DND-41 (cell line): ENCODE data around the gene NEU1.
A peak's percentile ranks its signal among the peaks of the same experiment; 100 is the strongest.

Experiments
- ATAC-seq: fragments of 200-7000 bp; cut with Tn5 transposase; 3 replicates; pipeline ENCODE4 v1.9.1; 2021; ENCODE audit warnings: low read depth; ENCODE audit not compliant: insufficient read depth
- DNase-seq: peaks from one replicate; pipeline ENCODE4 v3.0.0-alpha.2; 2020
- H2AFZ ChIP-seq: 2 replicates; pipeline ENCODE4 v1.6.0; 2012; ENCODE audit warnings: low read depth, low read length
- H3K27ac ChIP-seq: 2 replicates; pipeline ENCODE4 v1.5.1; 2012; ENCODE audit warnings: low read length, inconsistent platforms
- H3K27me3 ChIP-seq: fragments of 200-600 bp; sonication (generic); 2 replicates; pipeline ENCODE4 v1.6.0; 2012; ENCODE audit warnings: low read length, mild to moderate bottlenecking, inconsistent platforms; ENCODE audit not compliant: insufficient read depth, poor library complexity
- H3K36me3 ChIP-seq: 2 replicates; pipeline ENCODE4 v1.5.1; 2012; ENCODE audit warnings: low read length, inconsistent platforms; ENCODE audit not compliant: insufficient read depth
- H3K4me1 ChIP-seq: 2 replicates; pipeline ENCODE4 v1.5.1; 2012; ENCODE audit warnings: mild to moderate bottlenecking, low read length; ENCODE audit not compliant: insufficient read depth
- H3K4me2 ChIP-seq: 2 replicates; pipeline ENCODE4 v1.6.0; 2012; ENCODE audit warnings: mild to moderate bottlenecking, moderate library complexity, low read length, inconsistent platforms; ENCODE audit not compliant: insufficient read depth
- H3K4me3 ChIP-seq, 2 experiments: fragments of 200-600 bp in 1 of 2; shearing (Covaris generic) in 1 of 2; 2 replicates each; pipeline ENCODE4 v1.5.1; 2012 to 2016; ENCODE audit warnings: inconsistent platforms in 2 of 2, low read length in 2 of 2, mild to moderate bottlenecking in 2 of 2, low read depth in 1 of 2, moderate library complexity in 1 of 2
- H3K79me2 ChIP-seq: 2 replicates; pipeline ENCODE4 v1.6.0; 2012; ENCODE audit warnings: low read length, inconsistent platforms; ENCODE audit not compliant: insufficient read depth
- H3K9ac ChIP-seq: 2 replicates; pipeline ENCODE4 v1.6.0; 2012; ENCODE audit warnings: low read depth, mild to moderate bottlenecking, inconsistent platforms, low read length, moderate library complexity
- H3K9me3 ChIP-seq: 2 replicates; pipeline ENCODE4 v1.5.1; 2012; ENCODE audit warnings: low read length, moderate library complexity, mild to moderate bottlenecking, inconsistent platforms; ENCODE audit not compliant: insufficient read depth, severe bottlenecking
- H4K20me1 ChIP-seq: 2 replicates; pipeline ENCODE4 v1.6.0; 2012; ENCODE audit warnings: low read length; ENCODE audit not compliant: insufficient read depth
- EZH2 ChIP-seq: IDR thresholded peaks from 3 replicates; pipeline ENCODE4 v1.6.1; 2012; ENCODE audit warnings: borderline replicate concordance, low read depth, mild to moderate bottlenecking, moderate library complexity, low read length, inconsistent platforms; ENCODE audit not compliant: severe bottlenecking
- TF ChIP-seq, protein P1 (sequence below): IDR thresholded peaks from 2 replicates; pipeline ENCODE4 v1.5.1; 2012; ENCODE audit warnings: borderline replicate concordance, low read length, moderate library complexity, mild to moderate bottlenecking; ENCODE audit not compliant: poor library complexity, severe bottlenecking; ENCODE audit errors: extremely low read depth

The NEU1 gene

DNA sequence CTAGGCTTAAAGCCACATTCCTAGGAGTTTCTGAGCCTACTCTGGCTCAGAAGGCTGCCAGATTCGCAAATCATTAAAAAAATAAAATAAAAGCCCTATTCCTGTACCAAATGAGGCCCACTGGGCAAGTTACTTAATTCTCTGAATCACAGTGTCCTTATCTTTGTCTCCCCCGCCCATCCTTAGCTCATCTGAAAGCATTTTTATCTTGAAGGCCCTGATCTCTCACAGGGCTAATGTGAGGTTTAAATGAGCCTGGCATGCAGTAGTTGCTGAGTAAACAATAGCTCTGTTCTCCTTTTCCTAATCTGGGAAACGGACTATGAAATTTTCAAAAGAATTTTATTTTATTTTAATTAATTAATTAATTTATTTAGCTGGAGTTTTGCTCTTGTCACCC lies 41.3 kb upstream of the NEU1 start:
- Histone ChIP-seq H3K9me3 (no peaks in the 10 kb centered on the region), H4K20me1 (peaks cover 3% of the 10 kb centered on the region; the same call in 1 of the 2 replicates), H3K4me2 (no peak overlapping the region), H3K36me3 (peaks cover 8% of the 10 kb centered on the region), H3K4me1 (peaks cover 34% of the 10 kb centered on the region), H3K79me2 (peaks cover 24% of the 10 kb centered on the region), H3K4me3 (no peak overlapping the region), H3K27ac (no peak overlapping the region), H3K27me3 (peaks cover 4% of the 10 kb centered on the region), H2AFZ (no peak overlapping the region), H3K9ac (no peak overlapping the region)
- no peak for DNase-seq
- no peak for ATAC-seq
- no peak for TF ChIP-seq EZH2
- TF ChIP-seq, protein P1, sequence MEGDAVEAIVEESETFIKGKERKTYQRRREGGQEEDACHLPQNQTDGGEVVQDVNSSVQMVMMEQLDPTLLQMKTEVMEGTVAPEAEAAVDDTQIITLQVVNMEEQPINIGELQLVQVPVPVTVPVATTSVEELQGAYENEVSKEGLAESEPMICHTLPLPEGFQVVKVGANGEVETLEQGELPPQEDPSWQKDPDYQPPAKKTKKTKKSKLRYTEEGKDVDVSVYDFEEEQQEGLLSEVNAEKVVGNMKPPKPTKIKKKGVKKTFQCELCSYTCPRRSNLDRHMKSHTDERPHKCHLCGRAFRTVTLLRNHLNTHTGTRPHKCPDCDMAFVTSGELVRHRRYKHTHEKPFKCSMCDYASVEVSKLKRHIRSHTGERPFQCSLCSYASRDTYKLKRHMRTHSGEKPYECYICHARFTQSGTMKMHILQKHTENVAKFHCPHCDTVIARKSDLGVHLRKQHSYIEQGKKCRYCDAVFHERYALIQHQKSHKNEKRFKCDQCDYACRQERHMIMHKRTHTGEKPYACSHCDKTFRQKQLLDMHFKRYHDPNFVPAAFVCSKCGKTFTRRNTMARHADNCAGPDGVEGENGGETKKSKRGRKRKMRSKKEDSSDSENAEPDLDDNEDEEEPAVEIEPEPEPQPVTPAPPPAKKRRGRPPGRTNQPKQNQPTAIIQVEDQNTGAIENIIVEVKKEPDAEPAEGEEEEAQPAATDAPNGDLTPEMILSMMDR, result no peak

DNA sequence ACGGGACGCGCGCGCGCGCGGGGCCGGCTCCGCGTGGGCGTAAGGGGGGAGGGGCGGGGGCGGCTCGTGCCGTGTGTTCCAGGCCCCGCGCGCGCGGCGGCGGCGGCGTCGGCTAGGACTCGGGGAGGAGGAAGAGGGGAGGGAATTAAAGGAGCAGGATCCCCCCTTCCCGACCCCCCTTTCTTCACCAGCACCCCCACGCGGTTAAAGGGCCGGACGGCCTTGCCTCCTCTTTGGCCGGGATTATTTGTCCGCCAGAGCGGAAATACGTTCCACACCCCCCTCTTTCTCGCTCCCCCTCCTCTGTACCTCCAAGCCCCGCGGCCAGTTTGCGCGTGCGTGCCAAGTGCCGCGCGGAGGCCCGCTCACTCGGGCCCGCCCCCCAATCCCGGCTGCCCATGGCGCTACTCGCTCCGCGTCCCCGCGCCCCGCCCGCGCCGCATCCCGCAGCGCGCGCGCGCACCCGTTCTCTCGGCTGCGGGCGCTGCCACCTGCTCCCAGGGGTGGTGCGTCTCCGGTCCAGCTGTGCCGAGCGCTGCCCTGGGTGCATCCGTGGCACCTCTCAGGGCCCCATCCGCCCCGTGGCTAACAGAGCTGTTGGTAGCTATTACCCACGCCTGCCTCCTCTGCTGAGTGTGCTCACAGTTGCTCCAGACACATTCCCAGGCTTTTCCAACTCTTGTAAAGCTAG lies 39.5 kb upstream of the NEU1 start, which contains the start of gene ZBTB12:
ZBTB12 (minus strand) TSS at position 134 of the 691 bp plus-strand sequence. CDS start 781 bp downstream, outside the sequence.
- TF ChIP-seq, protein P1, result no peak
- no peak for TF ChIP-seq EZH2
- Histone ChIP-seq H3K4me3 (peak within 1 kb of the TSS; percentile 43 to 74), H2AFZ (peak within 1 kb of the TSS; percentile 90), H3K4me1 (peaks cover 41% of the 10 kb centered on the region), H3K79me2 (peaks cover 41% of the 10 kb centered on the region), H3K27me3 (peaks cover 4% of the 10 kb centered on the region), H3K36me3 (peaks cover 8% of the 10 kb centered on the region), H3K9ac (peak within 1 kb of the TSS; percentile 73), H3K27ac (peak within 1 kb of the TSS; percentile 80), H4K20me1 (peaks cover 3% of the 10 kb centered on the region; the same call in 1 of the 2 replicates), H3K4me2 (peak within 1 kb of the TSS; percentile 92), H3K9me3 (no peaks in the 10 kb centered on the region)
- peak; percentile 74 for ATAC-seq
- peak; percentile 93 for DNase-seq

DNA sequence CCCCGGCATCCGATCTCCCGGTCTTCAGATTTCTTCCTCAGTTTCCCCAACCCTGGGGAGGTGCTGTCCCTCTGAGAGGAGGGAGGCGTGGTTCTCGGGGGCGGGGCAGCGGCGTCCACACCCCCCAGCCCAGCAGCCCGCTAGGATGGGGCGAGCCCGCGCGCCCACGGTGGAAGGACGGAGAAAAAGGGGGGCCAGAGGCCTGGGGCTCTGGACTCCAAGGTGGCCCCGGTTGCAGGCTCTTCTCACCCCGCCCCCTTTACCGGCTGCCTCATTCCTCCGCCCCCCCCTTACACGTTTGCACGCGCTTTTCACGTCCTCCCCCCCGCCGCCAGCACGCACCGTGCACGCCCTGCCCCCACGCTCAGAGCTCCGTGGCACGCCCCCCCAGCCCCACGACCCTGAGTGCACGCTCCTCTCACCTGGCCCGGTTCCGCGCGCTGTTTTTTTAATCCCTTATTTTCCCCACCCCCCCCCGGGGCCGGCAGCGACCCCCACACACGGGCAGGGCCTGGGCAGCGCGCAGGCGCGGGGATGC lies 38.9 kb upstream of the NEU1 start:
- TF ChIP-seq EZH2, result no peak
- TF ChIP-seq, protein P1, result no peak
- H3K9ac ChIP-seq, result peak overlapping the region; percentile 73
- peaks cover 13% of the 10 kb centered on the region for H3K36me3 ChIP-seq
- H3K4me2 ChIP-seq, result peak overlapping the region; percentile 92
- H2AFZ ChIP-seq, result peak overlapping the region; percentile 90; the same call in 1 of the 2 replicates
- peaks cover 4% of the 10 kb centered on the region for H3K27me3 ChIP-seq
- peaks cover 3% of the 10 kb centered on the region; the same call in 1 of the 2 replicates for H4K20me1 ChIP-seq
- H3K4me1 ChIP-seq, result peaks cover 46% of the 10 kb centered on the region
- H3K27ac ChIP-seq, result peak overlapping the region; percentile 80
- DNase-seq (peak; percentile 70), ATAC-seq (peak; percentile 1; the same call in 2 of the 3 replicates)
- H3K4me3 ChIP-seq, result peak overlapping the region; percentile 43 to 74; a peak in 3 of 4 replicates
- H3K9me3 ChIP-seq, result no peaks in the 10 kb centered on the region
- peaks cover 48% of the 10 kb centered on the region for H3K79me2 ChIP-seq
